DMS53 (cell line): Measurements from ENCODE around the gene SPATA6L.
"Not testable (repeated sequence)": the region's sequence is repeated elsewhere in the genome, so short reads cannot be mapped to it uniquely, and the experiment has no call there.

Experiments
- DNase-seq: peaks from one replicate; lab custom pipeline; 2025; lab: John Stamatoyannopoulos, UW

The SPATA6L gene

GRCh38 chr9:4674783-4675182, 8.5 kb upstream of the SPATA6L start:
- no peak for DNase-seq

DNA sequence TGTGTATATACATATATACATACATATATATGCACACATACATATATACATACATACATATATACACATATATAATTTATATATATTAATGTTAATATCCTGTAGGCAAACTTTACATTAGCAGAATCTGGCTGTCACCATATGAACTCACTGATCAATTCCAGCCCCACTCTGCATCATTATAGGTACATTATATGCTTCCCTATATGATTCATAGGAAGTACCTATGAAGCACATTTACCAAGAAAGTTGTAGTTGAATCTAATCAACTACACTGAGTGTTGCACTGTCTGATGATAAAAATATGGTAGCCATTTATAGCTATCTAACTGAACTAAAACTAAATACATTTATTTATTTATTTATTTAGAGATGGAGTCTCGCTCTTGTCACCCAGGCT, 5.5 kb upstream of the SPATA6L start:
- no peak for DNase-seq

GRCh38 chr9:4670591-4670990, 4.3 kb upstream of the SPATA6L start:
- DNase-seq: no peak

- DNase-seq: no peak
These were observed 3.6 kb upstream of the SPATA6L start for GRCh38 chr9:4669890-4670289.

DNA sequence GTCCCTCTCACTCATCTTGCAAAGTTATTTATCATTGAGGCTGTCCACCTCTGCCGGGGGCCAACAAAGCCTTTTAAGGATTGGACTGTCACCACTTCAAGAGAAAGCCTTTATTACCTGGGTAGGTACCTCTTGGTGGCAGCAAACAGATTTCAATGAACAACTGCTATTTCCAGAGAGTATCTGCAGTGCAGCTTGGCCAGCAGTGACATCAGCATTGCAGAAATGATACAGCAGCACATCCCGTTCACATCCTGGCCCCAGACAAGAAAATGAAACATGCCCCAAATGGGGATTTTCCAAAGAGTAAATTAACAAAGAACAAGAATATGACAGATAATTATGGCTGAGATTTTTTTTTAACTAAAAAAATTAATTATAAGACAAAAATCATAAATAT, 2.3 kb upstream of the SPATA6L start:
- DNase-seq: no peak

- DNase-seq: no peak
These were observed 1.4 kb upstream of the SPATA6L start for GRCh38 chr9:4667681-4668080.

DNA sequence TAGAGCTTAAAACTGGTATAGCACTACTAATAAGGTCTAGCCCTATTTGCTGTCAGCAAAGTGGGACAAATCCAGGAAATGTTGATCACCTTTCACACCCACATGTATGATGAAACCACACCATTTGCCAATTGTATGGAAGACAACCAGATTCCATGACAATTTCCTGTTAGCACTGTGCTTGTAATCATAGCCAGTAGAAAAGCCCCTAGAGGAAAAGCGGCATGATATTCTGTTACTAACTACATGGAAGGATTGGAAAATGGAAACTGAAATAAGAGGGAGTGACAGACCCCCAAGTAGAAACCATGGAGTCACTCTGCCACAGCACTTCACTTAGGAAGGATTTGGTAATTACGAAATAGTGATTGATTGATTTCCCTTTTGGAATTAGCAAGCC, 923 bp downstream of the SPATA6L start:
- DNase-seq: peak; percentile 39

DNA sequence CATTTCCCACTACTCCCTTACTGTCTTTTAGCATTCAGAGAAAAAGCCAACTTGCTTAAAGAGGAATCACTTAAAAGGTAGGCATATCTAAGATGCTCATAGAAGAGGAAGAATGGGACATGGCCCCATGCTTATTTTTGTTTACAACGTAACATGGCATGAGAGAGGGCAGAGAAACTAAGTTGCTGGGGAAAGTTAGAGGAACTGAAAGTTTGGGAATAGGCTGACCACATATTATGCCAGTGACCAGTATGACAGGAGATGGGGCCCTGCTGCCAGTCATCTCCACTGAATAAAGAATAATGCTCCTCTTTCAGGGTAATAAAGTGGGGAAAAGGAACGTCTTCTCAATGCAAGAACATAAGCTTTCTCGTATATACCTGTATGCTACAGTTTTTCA, 2.3 kb downstream of the SPATA6L start:
- no peak for DNase-seq

DNA sequence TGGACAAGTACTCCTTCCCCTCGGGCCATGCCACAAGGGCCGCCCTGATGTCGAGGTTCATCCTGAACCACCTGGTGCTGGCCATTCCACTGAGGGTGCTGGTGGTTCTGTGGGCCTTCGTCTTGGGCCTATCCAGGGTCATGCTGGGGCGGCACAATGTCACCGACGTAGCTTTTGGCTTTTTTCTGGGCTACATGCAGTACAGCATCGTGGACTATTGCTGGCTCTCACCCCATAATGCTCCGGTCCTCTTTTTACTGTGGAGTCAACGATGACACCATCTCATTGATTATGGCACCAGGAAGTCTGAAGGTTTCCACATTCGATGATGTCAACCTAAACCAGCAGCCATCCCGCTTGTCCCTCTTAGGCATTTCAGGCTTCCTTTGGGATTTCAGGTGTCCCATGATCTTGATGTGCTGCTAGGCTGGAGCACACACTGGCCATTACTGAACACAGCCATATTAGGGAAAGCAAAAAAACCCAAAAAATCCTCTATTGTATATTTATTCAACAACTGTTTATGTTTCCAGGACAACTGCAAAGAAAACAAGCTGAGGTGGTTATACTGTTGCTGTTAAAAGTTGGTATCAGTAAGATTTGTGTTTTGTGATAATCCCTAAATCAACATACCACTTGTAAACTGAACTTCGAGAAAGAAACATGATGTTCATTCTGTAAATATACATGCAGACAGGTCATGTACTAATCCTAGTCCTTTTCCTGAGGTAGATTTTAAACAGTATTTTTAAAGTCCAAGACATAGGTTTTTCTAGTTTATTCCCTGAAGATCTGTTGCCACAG, 3.1 kb downstream of the SPATA6L start:
- DNase-seq: peak; percentile 69

- DNase-seq: peak; percentile 89
These were observed 3.9 kb downstream of the SPATA6L start, which contains the start of gene PLPP6 for GRCh38 chr9:4662108-4662988. TSS of gene PLPP6 (plus strand) at chr9:4662294. CDS start at chr9:4662376, 82 bp downstream.

DNA sequence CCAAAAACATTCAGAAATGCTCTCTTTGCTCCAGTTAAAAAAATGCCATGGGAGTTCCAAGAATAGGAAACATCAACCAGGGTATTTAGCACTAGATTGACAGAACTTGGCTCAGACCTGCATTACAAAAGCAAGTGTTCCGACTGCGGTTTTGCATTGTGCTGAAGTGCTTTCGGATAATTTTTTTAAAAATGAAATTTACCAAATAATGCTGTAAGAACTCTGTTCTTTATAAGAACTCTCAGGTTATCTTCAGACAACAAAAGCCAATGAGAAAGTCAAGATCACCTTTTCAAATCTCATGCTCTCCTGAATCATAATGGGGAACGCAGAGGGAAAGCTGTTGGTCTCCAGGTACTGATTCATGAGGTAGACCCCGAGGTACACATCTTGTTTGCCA, 4.7 kb downstream of the SPATA6L start:
- DNase-seq: no peak

DNA sequence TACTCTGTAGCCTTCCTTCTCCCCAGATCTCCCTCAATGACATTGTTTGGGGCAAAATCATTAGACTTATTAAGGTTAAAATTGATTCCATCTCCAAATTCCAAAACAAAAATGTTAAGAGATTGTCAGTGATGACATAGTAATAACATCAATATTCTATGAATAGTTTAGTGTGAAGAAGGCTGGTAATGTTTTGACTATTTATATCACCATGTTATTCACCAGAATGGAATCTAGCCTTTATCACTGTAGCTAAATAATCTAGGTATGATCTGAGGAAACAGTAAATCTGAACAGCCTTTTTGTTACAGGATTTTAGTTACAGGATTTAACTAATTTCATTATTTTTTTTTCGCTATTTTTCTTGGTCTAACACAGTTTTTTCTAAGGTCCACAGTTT, 5.1 kb downstream of the SPATA6L start:
- DNase-seq: no peak

- not testable (repeated sequence) for DNase-seq
These were observed 5.6 kb downstream of the SPATA6L start for GRCh38 chr9:4660665-4661064.

DNA sequence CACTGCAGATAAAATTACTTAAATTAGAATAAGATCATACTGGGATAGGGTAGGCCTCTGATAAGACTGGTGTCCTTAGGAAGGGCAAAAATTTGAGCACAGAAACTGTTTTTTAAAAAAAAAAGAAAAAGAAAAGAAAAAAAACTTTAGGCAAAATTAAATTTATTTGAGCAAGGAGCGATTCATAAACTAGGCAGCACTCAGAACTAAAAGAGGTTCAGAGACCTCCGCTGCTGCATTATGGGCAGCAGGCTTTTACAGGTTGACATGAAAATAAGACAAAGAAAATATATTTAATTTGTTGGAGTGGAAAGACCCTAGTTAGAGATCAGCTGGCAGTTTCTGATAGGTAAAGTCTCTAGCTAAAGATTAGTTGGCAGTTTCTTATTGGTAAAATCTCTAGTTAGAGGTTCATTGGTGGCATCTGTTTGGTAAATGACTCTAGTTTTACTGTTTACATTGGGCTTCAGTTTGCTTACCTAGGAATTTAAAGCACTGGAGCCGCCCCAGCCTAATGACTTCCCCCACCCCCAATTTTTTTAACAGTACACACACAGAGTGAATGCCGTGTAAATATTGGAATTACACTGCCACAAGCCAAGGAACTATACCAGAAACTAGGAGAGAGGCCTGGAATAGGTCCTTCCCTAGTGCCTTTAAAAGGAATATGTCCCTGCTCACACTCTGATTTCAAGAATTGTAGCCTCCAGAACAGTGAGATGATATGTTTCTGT, 8.7 kb downstream of the SPATA6L start:
- peak; percentile 54 for DNase-seq

DNA sequence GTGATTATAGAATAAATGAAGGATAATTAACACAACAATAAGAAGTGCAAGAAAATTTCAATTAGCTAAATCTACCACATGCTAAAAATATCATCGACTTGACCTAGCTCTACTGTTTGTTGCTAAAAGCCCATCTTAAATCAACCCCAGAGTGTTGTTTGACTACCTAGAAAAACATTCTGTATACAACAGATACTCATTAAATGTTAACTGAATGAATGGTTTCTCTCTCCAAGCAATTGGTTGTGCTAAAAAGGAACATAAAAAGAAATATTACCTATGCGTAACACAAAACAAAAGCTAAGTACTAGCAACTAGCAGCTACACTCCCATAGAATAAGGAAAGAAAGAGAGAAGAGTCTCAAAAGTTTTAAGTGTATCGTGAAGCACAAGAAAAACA, 9.7 kb downstream of the SPATA6L start:
- no peak for DNase-seq

GRCh38 chr9:4656196-4656595, 10.1 kb downstream of the SPATA6L start:
- not testable (repeated sequence) for DNase-seq

DNA sequence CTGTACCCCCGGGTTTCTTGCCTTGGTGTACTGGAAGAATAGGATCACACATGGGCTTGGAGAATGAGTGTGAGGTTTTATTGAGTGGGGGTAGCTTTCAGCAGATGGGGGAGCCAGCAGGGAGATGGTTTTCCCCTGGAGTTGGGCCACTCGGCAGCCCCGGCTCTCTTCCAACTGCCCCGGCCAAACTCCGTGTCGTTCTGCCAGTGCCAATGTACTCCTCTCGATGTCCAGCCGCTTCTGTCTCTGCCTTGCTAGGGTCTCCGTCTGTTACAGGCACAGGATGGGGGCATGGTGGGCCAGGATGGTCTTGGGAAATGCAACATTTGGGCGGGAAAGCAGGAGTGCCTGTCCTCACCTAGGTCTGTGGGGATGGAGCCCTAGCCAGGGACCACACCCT, 11.7 kb downstream of the SPATA6L start:
- DNase-seq: no peak

GRCh38 chr9:4654084-4654483, 12.2 kb downstream of the SPATA6L start:
- DNase-seq: no peak

GRCh38 chr9:4642351-4642750, 23.9 kb downstream of the SPATA6L start:
- DNase-seq: no peak

DNA sequence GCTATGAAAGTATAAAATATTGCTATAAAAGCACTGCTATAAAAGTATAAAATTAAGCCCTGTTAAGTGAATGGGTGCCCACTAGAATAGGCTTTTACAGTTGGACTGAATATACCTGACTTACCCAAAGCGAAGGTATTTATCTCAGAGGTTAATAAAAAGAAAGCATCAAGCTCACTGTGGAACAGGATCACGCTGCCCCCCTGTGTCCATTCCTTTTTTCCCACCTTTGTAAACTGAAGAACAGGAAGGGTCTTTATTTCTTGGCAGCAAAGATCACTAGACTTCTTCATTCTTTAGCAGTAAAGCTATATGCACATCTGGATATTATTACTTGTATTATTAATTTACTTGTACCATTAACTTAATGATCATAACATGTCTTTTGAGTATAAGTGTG, 26.3 kb downstream of the SPATA6L start:
- peak; percentile 17 for DNase-seq

DNA sequence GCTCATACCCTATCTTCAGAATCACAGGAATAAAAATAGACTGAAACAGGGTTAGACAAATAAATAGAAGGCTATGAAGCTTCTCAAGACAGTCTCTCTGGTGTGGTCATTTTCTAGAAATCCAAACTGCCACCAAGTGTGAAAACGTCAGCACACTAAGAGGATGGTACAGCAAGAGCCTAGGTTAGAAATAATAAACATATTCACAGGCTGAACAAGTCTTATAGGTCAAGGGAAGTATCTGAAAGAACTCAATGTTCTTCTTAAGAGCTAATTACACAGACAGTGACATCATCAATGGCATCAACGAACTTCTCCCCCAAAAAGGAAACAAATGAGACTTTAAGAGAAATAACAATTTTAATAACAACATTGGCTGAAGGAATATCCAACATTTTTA, 26.9 kb downstream of the SPATA6L start:
- DNase-seq: no peak

DNA sequence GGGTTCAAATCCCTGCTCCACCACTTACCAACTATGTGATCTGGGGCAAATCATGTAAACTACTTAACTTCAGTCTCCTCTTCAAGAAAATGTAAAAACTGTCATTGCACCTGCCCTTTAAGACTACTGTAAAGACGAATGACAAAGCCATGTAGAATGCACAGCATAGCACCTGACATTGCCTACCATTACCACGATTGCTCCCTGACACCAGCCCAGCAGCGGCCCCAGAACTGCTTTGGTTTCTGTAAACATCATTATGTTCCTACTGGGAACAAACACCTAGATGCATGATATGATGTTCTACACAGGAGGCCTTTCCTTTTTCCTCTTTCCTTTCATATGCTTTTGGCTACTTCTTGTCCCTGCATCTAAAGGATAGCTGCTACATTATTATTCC, 27.3 kb downstream of the SPATA6L start:
- no peak for DNase-seq
